SK-N-SH (cell line): ENCODE results near the gene ATG2B. TPM values are rescaled to one million over a fixed set of nuclear protein-coding genes. Genes with fewer than 3 reads are reported as not detected.

Source experiments
- CTCF ChIA-PET: fragments of 300-600, 350-600 bp; formaldehyde crosslinking; extraction: SDS; loops from one replicate; lab custom pipeline; 2021; lab: Yijun Ruan, JAX
- POLR2A ChIA-PET: fragments of 350-600 bp; sonication (Branson Sonifier 250); formaldehyde crosslinking; extraction: SDS; loops from one replicate; lab custom pipeline; 2020; ENCODE audit warnings: antibody characterized with exemption, inconsistent platforms; lab: Yijun Ruan, JAX
- DNase-seq: peaks from one replicate; pipeline ENCODE4 v3.0.0; 2012
- H2AFZ ChIP-seq: fragments of 200-600 bp; sonication (generic); 2 replicates; pipeline ENCODE4 v1.8.1; 2016; ENCODE audit warnings: antibody characterized with exemption, mild to moderate bottlenecking, low read depth
- H3F3A ChIP-seq: fragments of 200-600 bp; sonication (generic); replicated peaks from 2 replicates; pipeline ENCODE3; 2016; ENCODE audit warnings: antibody characterized with exemption, mild to moderate bottlenecking; ENCODE audit not compliant: insufficient read depth
- H3K27ac ChIP-seq, 2 experiments: fragments of 200-500 bp in 1 of 2; fragments of 200-600 bp in 1 of 2; sonication (Bioruptor generic) in 1 of 2; sonication (generic), shearing (Covaris generic) in 1 of 2; 2 replicates each; pipeline versions ENCODE4 v1.5.1 to v1.6.1; 2014 to 2016; ENCODE audit warnings: low read depth in 2 of 2, inconsistent platforms in 1 of 2, low read length in 1 of 2, mild to moderate bottlenecking in 1 of 2, mixed read lengths in 1 of 2
- H3K27me3 ChIP-seq: fragments of 200-600 bp; sonication (generic), shearing (Covaris generic); 2 replicates; pipeline ENCODE4 v1.6.1; 2016; ENCODE audit warnings: mixed run types; ENCODE audit not compliant: insufficient read depth
- H3K36me3 ChIP-seq, 2 experiments: fragments of 200-500 bp in 1 of 2; fragments of 200-600 bp in 1 of 2; sonication (Bioruptor generic) in 1 of 2; sonication (generic) in 1 of 2; replicated peaks in 1 of 2; 2 replicates each; pipeline versions ENCODE3 to v1.5.1; 2014 to 2016; ENCODE audit warnings: low read length in 1 of 2, mild to moderate bottlenecking in 1 of 2; ENCODE audit not compliant: insufficient read depth in 2 of 2, control insufficient read depth in 1 of 2
- H3K4me1 ChIP-seq, 2 experiments: fragments of 200-500 bp in 1 of 2; fragments of 200-600 bp in 1 of 2; sonication (Bioruptor generic) in 1 of 2; sonication (generic), shearing (Covaris generic) in 1 of 2; 2 replicates each; pipeline versions ENCODE4 v1.5.1 to v1.6.1; 2014 to 2016; ENCODE audit warnings: low read depth in 1 of 2, low read length in 1 of 2, mixed run types in 1 of 2; ENCODE audit not compliant: insufficient read depth in 2 of 2, control insufficient read depth in 1 of 2
- H3K4me2 ChIP-seq: fragments of 200-600 bp; sonication (generic), shearing (Covaris generic); 2 replicates; pipeline ENCODE4 v1.6.1; 2017; ENCODE audit warnings: mixed run types
- H3K4me3 ChIP-seq, 2 experiments: fragments of 200-500 bp in 1 of 2; fragments of 200-600 bp in 1 of 2; sonication (Bioruptor generic) in 1 of 2; sonication (generic), shearing (Covaris generic) in 1 of 2; 2 replicates each; pipeline versions ENCODE4 v1.5.1 to v1.8.1; 2014 to 2016; ENCODE audit warnings: low read depth in 2 of 2, inconsistent platforms in 1 of 2, low read length in 1 of 2, mild to moderate bottlenecking in 1 of 2, mixed read lengths in 1 of 2, moderate library complexity in 1 of 2
- H3K79me2 ChIP-seq: fragments of 200-600 bp; sonication (generic); 2 replicates; pipeline ENCODE4 v1.8.1; 2017; ENCODE audit warnings: mild to moderate bottlenecking; ENCODE audit not compliant: insufficient read depth
- H3K9ac ChIP-seq: fragments of 200-600 bp; sonication (generic); 2 replicates; pipeline ENCODE4 v1.6.1; 2017; ENCODE audit warnings: mixed run types
- H3K9me2 ChIP-seq: fragments of 200-600 bp; sonication (generic); 2 replicates; pipeline ENCODE4 v1.6.1; 2017; ENCODE audit warnings: mixed run types
- H3K9me3 ChIP-seq: fragments of 200-600 bp; sonication (generic); 2 replicates; pipeline ENCODE4 v1.6.1; 2017; ENCODE audit warnings: mixed run types, mild to moderate bottlenecking, moderate library complexity
- H4K20me1 ChIP-seq: fragments of 200-600 bp; sonication (generic); 2 replicates; pipeline ENCODE4 v1.6.1; 2017; ENCODE audit warnings: mild to moderate bottlenecking, mixed run types; ENCODE audit not compliant: insufficient read depth
- CHD2 ChIP-seq: fragments of 150-350 bp; IDR thresholded peaks from 2 replicates; pipeline ENCODE4 v1.6.1; 2018; ENCODE audit warnings: low read length; ENCODE audit not compliant: partially characterized antibody
- EP300 ChIP-seq, 2 experiments: IDR thresholded peaks; 2 replicates each; pipeline versions ENCODE4 v1.4.0 to v1.6.1; 2012; ENCODE audit warnings: borderline replicate concordance in 1 of 2, low read depth in 1 of 2, low read length in 1 of 2
- EZH2phosphoT487 ChIP-seq: fragments of 200-600 bp; sonication (generic); IDR thresholded peaks from 2 replicates; pipeline ENCODE4 v1.6.1; 2017; ENCODE audit warnings: low read depth, mixed run types, mild to moderate bottlenecking, antibody characterized with exemption, moderate library complexity, borderline replicate concordance
- FOXJ3 ChIP-seq: sonication (generic); formaldehyde crosslinking; IDR thresholded peaks from 2 replicates; pipeline ENCODE4 v1.5.1; 2020; ENCODE audit warnings: mild to moderate bottlenecking, missing genetic modification reagents
- GABPA ChIP-seq: IDR thresholded peaks from 2 replicates; pipeline ENCODE4 v1.4.0; 2012; ENCODE audit warnings: low read depth, mild to moderate bottlenecking
- GATA2 ChIP-seq: sonication (generic); formaldehyde crosslinking; IDR thresholded peaks from 2 replicates; pipeline ENCODE4 v1.5.0; 2020; ENCODE audit warnings: mild to moderate bottlenecking, missing genetic modification reagents
- MEF2A ChIP-seq: IDR thresholded peaks from 2 replicates; pipeline ENCODE4 v1.4.0; 2012; ENCODE audit warnings: low read depth, borderline replicate concordance
- MXI1 ChIP-seq: IDR thresholded peaks from 2 replicates; pipeline ENCODE4 v1.6.1; 2012; ENCODE audit warnings: mild to moderate bottlenecking, low read depth, low read length, improper control_type of control experiment
- NFIC ChIP-seq: IDR thresholded peaks from 2 replicates; pipeline ENCODE4 v1.4.0; 2012; ENCODE audit warnings: borderline replicate concordance
- NRF1 ChIP-seq: IDR thresholded peaks from 2 replicates; pipeline ENCODE4 v1.6.1; 2012; ENCODE audit warnings: low read depth, mild to moderate bottlenecking, low read length
- POLR2AphosphoS5 ChIP-seq: IDR thresholded peaks from 2 replicates; pipeline ENCODE4 v1.6.1; 2012; ENCODE audit warnings: low read depth, low read length
- RCOR1 ChIP-seq: fragments of 150-350 bp; IDR thresholded peaks from 2 replicates; pipeline ENCODE4 v1.6.1; 2017; ENCODE audit warnings: antibody characterized with exemption, low read length
- SIN3A ChIP-seq: IDR thresholded peaks from 2 replicates; pipeline ENCODE4 v1.6.1; 2012; ENCODE audit warnings: low read depth, mild to moderate bottlenecking, low read length, moderate library complexity, borderline replicate concordance
- SMC3 ChIP-seq: IDR thresholded peaks from 2 replicates; pipeline ENCODE4 v1.6.1; 2012; ENCODE audit warnings: low read depth, low read length, improper control_type of control experiment
- USF1 ChIP-seq: IDR thresholded peaks from 2 replicates; pipeline ENCODE4 v1.4.0; 2012; ENCODE audit warnings: low read depth, borderline replicate concordance
- USF2 ChIP-seq: fragments of 150-350 bp; IDR thresholded peaks from 2 replicates; pipeline ENCODE4 v1.6.1; 2017; ENCODE audit warnings: antibody characterized with exemption, low read length, low read depth, borderline replicate concordance
- YY1 ChIP-seq: IDR thresholded peaks from 2 replicates; pipeline ENCODE4 v1.4.0; 2012; ENCODE audit warnings: low read depth, mild to moderate bottlenecking
- WGBS: methylation state at CpG from one replicate; pipeline ENCODE4 v1.1.6; 2017; ENCODE audit warnings: low lambda C conversion rate; 5-methylcytosine and 5-hydroxymethylcytosine counted together
- polyA plus RNA-seq, 3 experiments: library from polyadenylated mRNA; depleted of rRNA; stranded (reverse); fragments of >200 nt; gene quantifications; 2 replicates each; pipeline ENCODE4 v1.2.3, GENCODE V29; 2012
- TF ChIP-seq, protein P1 (sequence below): IDR thresholded peaks from 2 replicates; pipeline ENCODE4 v1.4.0; 2012; ENCODE audit warnings: low read depth, borderline replicate concordance
- TF ChIP-seq, protein P2 (sequence below): IDR thresholded peaks from 2 replicates; pipeline ENCODE4 v1.4.0; 2012; ENCODE audit warnings: low read depth

The ATG2B gene
- polyA plus RNA-seq, 1 of the 3 experiments (the other 2 are of a cell fraction) = 5.8 TPM

GRCh38 chr14:96363751-96364336, 703 bp upstream of the ATG2B start:
- Histone ChIP-seq H3K79me2 (peaks cover 88% of the 10 kb centered on the region), H3K4me3 (peak overlapping the region; percentile 96 to 98), H3K27ac (peak overlapping the region; percentile 64 to 83), H3K9ac (peak overlapping the region; percentile 84), H3K9me3 (no peaks in the 10 kb centered on the region), H3K27me3 (no peaks in the 10 kb centered on the region), H3F3A (no peaks in the 10 kb centered on the region), H3K4me1 (peaks cover 14 to 22% of the 10 kb centered on the region in 2 experiments; a peak in 3 of 4 replicates), H3K4me2 (peak overlapping the region; percentile 96), H2AFZ (peak overlapping the region; percentile 72), H3K9me2 (no peaks in the 10 kb centered on the region), H4K20me1 (peaks cover 8% of the 10 kb centered on the region), H3K36me3 (peaks cover 0 to 3% of the 10 kb centered on the region in 2 experiments)
- ChIA-PET CTCF (interaction anchor here (0.9 kb wide), 1 partner anchor 17 kb away, joined by 4 read pairs; no protein-coding TSS in a partner anchor), POLR2A (no interaction called here)
- peak; percentile 55 for DNase-seq
- TF ChIP-seq NRF1 (0 out of 2 replicates have a peak, but pooled peaks have one; percentile 8), SIN3A (peak; percentile 18; the same call in 1 of the 2 replicates), POLR2AphosphoS5 (no peak)
- 2% methylated on average over 24 of the region's 38 CpGs for WGBS

DNA sequence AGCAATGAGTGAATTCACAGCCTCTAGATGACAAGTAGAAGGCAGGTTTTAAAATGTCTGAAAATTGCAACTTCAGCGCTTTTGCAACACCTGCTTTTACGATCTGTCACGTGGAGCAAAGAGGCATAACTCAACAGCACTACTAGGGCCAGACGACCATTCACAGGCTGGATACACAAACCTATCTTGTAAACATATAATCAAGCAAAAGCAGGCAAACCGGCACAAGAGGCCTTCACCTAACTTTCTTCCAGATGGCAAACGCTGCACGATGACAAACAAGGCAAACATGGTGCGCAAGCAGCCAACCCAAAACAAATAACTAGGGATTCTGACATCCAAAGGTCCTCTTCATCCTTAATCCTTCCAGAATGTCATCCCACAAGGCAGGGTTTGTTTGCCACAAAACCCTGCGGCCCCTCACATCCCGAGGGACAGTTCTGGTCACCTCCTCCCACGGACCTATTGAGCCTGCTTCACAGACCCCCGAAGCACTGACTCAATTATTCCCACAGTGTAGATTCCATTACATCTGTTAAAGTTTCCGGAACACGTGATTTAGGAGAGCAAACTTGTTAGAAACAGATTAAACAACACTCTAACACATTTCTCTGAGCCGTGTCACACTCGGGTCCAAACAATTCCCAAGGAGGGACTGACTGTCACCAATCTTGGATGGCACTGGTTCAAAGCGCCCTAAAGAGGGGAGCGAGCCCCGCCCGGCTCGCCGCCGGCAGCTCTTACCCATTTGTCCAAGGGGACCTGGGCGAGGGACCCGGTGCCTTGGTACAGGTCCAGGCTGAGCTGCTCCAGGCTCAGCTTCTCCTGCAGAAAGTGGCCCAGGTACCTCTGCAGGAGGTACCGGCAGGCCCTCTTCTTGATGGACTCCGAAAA, 823 bp downstream of the ATG2B start:
- Histone ChIP-seq H3K4me1 (peaks cover 14 to 22% of the 10 kb centered on the region in 2 experiments; a peak in 3 of 4 replicates), H3K9ac (peak overlapping the region; percentile 84), H3K27ac (peak overlapping the region; percentile 66 to 87), H3K79me2 (peaks cover 88% of the 10 kb centered on the region), H2AFZ (peak overlapping the region; percentile 83), H3F3A (no peaks in the 10 kb centered on the region), H3K27me3 (no peaks in the 10 kb centered on the region), H3K9me2 (no peaks in the 10 kb centered on the region), H3K36me3 (peaks cover 0 to 3% of the 10 kb centered on the region in 2 experiments), H3K4me3 (peak overlapping the region; percentile 96 to 98), H3K9me3 (no peaks in the 10 kb centered on the region), H4K20me1 (peaks cover 8% of the 10 kb centered on the region), H3K4me2 (peak overlapping the region; percentile 96)
- peak; percentile 12 for DNase-seq
- CTCF ChIA-PET = interaction anchor here (0.6 to 0.9 kb wide), 2 partner anchors 17 to 28 kb away, joined by 3 to 4 read pairs; no protein-coding TSS in a partner anchor
- POLR2A ChIA-PET = interaction anchor here (1.1 kb wide), 1 partner anchor 29 kb away, joined by 3 read pairs; the partner anchor contains the start of gene AK7
- 2% methylated on average over 24 of the region's 27 CpGs for WGBS
- TF ChIP-seq NRF1 (no peak), MXI1 (peak; percentile 82), GABPA (no peak), FOXJ3 (CRISPR knock-in tag) (no peak), POLR2AphosphoS5 (no peak), NFIC (no peak), YY1 (no peak), RCOR1 (no peak), USF2 (no peak), EP300 (IDR thresholded peaks at IDR 0.05; ENCODE audit: borderline replicate concordance in 1 of 2, low read depth in 1 of 2, low read length in 1 of 2) (no peak), USF1 (peak; percentile 85), MEF2A (no peak), GATA2 (CRISPR knock-in tag) (no peak), CHD2 (no peak), EZH2phosphoT487 (no peak), SIN3A (no peak), SMC3 (no peak)
- TF ChIP-seq, protein P1, sequence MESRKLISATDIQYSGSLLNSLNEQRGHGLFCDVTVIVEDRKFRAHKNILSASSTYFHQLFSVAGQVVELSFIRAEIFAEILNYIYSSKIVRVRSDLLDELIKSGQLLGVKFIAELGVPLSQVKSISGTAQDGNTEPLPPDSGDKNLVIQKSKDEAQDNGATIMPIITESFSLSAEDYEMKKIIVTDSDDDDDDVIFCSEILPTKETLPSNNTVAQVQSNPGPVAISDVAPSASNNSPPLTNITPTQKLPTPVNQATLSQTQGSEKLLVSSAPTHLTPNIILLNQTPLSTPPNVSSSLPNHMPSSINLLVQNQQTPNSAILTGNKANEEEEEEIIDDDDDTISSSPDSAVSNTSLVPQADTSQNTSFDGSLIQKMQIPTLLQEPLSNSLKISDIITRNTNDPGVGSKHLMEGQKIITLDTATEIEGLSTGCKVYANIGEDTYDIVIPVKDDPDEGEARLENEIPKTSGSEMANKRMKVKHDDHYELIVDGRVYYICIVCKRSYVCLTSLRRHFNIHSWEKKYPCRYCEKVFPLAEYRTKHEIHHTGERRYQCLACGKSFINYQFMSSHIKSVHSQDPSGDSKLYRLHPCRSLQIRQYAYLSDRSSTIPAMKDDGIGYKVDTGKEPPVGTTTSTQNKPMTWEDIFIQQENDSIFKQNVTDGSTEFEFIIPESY = no peak
- TF ChIP-seq, protein P2, sequence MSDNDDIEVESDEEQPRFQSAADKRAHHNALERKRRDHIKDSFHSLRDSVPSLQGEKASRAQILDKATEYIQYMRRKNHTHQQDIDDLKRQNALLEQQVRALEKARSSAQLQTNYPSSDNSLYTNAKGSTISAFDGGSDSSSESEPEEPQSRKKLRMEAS = 0 out of 2 replicates have a peak, but pooled peaks have one; percentile 43
